ENCODE measurements around the gene SH2B3. TPM values are rescaled to one million over a fixed set of nuclear protein-coding genes. Genes with fewer than 3 reads are reported as not detected.
"Not testable (repeated sequence)": the region's sequence is repeated elsewhere in the genome, so short reads cannot be mapped to it uniquely, and the experiment has no call there.

SH2B3 gene
- total RNA-seq, 2 donors from 2014 or later = 38.7 to 39.3 TPM

- peak within 1 kb of the TSS; percentile 89 for H3K4me3 Mint-ChIP-seq
- peak; percentile 93 for ATAC-seq
Observed at GRCh38 chr12:111368788-111369495, 36.8 kb upstream of the SH2B3 start, which contains the start of gene PHETA1. TSS of gene PHETA1 (minus strand) at chr12:111369095. CDS start at chr12:111363427, 5,668 bp downstream.

GRCh38 chr12:111369496-111370220, 36.1 kb upstream of the SH2B3 start:
- Mint-ChIP-seq H3K4me3 (peak overlapping the region; percentile 89), H3K27ac (no peak overlapping the region), H3K36me3 (ENCODE audit: low read depth) (peaks cover 2% of the 10 kb centered on the region), H3K27me3 (peaks cover 5% of the 10 kb centered on the region), H3K4me1 (peaks cover 19% of the 10 kb centered on the region)
- ATAC-seq (no peak), DNase-seq (no peak)
- no peaks in the 10 kb centered on the region for H3K9me3 ChIP-seq (ENCODE audit: control insufficient read depth, low read length, poor library complexity, severe bottlenecking)

More at GRCh38 chr12:111368788-111369495, 36.8 kb upstream of the SH2B3 start, which contains the start of gene PHETA1:
- H3K4me1 Mint-ChIP-seq = peaks cover 19% of the 10 kb centered on the region
- DNase-seq = peak; percentile 43 to 59 (median 58)
- H3K27me3 Mint-ChIP-seq = peaks cover 5% of the 10 kb centered on the region
- H3K27ac Mint-ChIP-seq = no peak within 1 kb of the TSS
- no peaks in the 10 kb centered on the region for H3K9me3 ChIP-seq (ENCODE audit: control insufficient read depth, low read length, poor library complexity, severe bottlenecking)
- peaks cover 2% of the 10 kb centered on the region for H3K36me3 Mint-ChIP-seq (ENCODE audit: low read depth)

GRCh38 chr12:111373231-111373630, 32.5 kb upstream of the SH2B3 start:
- not testable (repeated sequence) for H3K4me3 Mint-ChIP-seq; ATAC-seq; H3K27ac Mint-ChIP-seq; DNase-seq; H3K9me3 ChIP-seq (ENCODE audit: control insufficient read depth, low read length, poor library complexity, severe bottlenecking); H3K36me3 Mint-ChIP-seq (ENCODE audit: low read depth); H3K4me1 Mint-ChIP-seq; H3K27me3 Mint-ChIP-seq

- Mint-ChIP-seq H3K36me3 (ENCODE audit: low read depth) (peaks cover 4% of the 10 kb centered on the region), H3K27me3 (peaks cover 11% of the 10 kb centered on the region), H3K4me1 (no peaks in the 10 kb centered on the region), H3K4me3 (no peak overlapping the region), H3K27ac (no peak overlapping the region)
- ATAC-seq = no peak
- no peak for DNase-seq
- H3K9me3 ChIP-seq (ENCODE audit: control insufficient read depth, low read length, poor library complexity, severe bottlenecking) = no peaks in the 10 kb centered on the region
Observed at GRCh38 chr12:111377440-111377839, 28.3 kb upstream of the SH2B3 start.

- Mint-ChIP-seq H3K4me1 (peaks cover 5% of the 10 kb centered on the region), H3K27me3 (peaks cover 6% of the 10 kb centered on the region), H3K27ac (no peak overlapping the region), H3K36me3 (ENCODE audit: low read depth) (peaks cover 2% of the 10 kb centered on the region), H3K4me3 (no peak overlapping the region)
- no peak for ATAC-seq
- H3K9me3 ChIP-seq (ENCODE audit: control insufficient read depth, low read length, poor library complexity, severe bottlenecking) = no peaks in the 10 kb centered on the region
- no peak for DNase-seq
Observed at GRCh38 chr12:111379942-111380554, 25.7 kb upstream of the SH2B3 start.

GRCh38 chr12:111384596-111384995, 21.1 kb upstream of the SH2B3 start:
- Mint-ChIP-seq H3K27me3 (no peaks in the 10 kb centered on the region), H3K4me1 (peaks cover 14% of the 10 kb centered on the region), H3K36me3 (ENCODE audit: low read depth) (no peaks in the 10 kb centered on the region), H3K27ac (no peak overlapping the region), H3K4me3 (no peak overlapping the region)
- no peak for ATAC-seq
- DNase-seq = no peak
- H3K9me3 ChIP-seq (ENCODE audit: control insufficient read depth, low read length, poor library complexity, severe bottlenecking) = no peaks in the 10 kb centered on the region

GRCh38 chr12:111386885-111387284, 18.8 kb upstream of the SH2B3 start:
- Mint-ChIP-seq H3K36me3 (ENCODE audit: low read depth) (no peaks in the 10 kb centered on the region), H3K27me3 (no peaks in the 10 kb centered on the region), H3K27ac (no peak overlapping the region), H3K4me1 (peaks cover 14% of the 10 kb centered on the region), H3K4me3 (no peak overlapping the region)
- no peaks in the 10 kb centered on the region for H3K9me3 ChIP-seq (ENCODE audit: control insufficient read depth, low read length, poor library complexity, severe bottlenecking)
- DNase-seq (no peak), ATAC-seq (no peak)

GRCh38 chr12:111387747-111388323, 17.9 kb upstream of the SH2B3 start:
- DNase-seq (no peak), ATAC-seq (no peak)
- H3K27me3 Mint-ChIP-seq = no peaks in the 10 kb centered on the region
- peaks cover 14% of the 10 kb centered on the region for H3K4me1 Mint-ChIP-seq
- H3K4me3 Mint-ChIP-seq = no peak overlapping the region
- H3K27ac Mint-ChIP-seq = no peak overlapping the region
- H3K9me3 ChIP-seq (ENCODE audit: control insufficient read depth, low read length, poor library complexity, severe bottlenecking) = no peaks in the 10 kb centered on the region
- H3K36me3 Mint-ChIP-seq (ENCODE audit: low read depth) = no peaks in the 10 kb centered on the region

GRCh38 chr12:111389635-111390034, 16.1 kb upstream of the SH2B3 start:
- no peak overlapping the region for H3K27ac Mint-ChIP-seq
- ATAC-seq (no peak), DNase-seq (no peak)
- no peaks in the 10 kb centered on the region for H3K27me3 Mint-ChIP-seq
- H3K4me3 Mint-ChIP-seq = no peak overlapping the region
- H3K36me3 Mint-ChIP-seq (ENCODE audit: low read depth) = no peaks in the 10 kb centered on the region
- no peaks in the 10 kb centered on the region for H3K9me3 ChIP-seq (ENCODE audit: control insufficient read depth, low read length, poor library complexity, severe bottlenecking)
- H3K4me1 Mint-ChIP-seq = peaks cover 12% of the 10 kb centered on the region

GRCh38 chr12:111390910-111391309, 14.8 kb upstream of the SH2B3 start:
- no peaks in the 10 kb centered on the region for H3K36me3 Mint-ChIP-seq (ENCODE audit: low read depth)
- no peak for ATAC-seq

GRCh38 chr12:111393700-111394300, 11.9 kb upstream of the SH2B3 start:
- DNase-seq (no peak), ATAC-seq (no peak)
- Mint-ChIP-seq H3K4me1 (peaks cover 6% of the 10 kb centered on the region), H3K27ac (no peak overlapping the region), H3K36me3 (ENCODE audit: low read depth) (no peaks in the 10 kb centered on the region), H3K4me3 (no peak overlapping the region), H3K27me3 (no peaks in the 10 kb centered on the region)
- H3K9me3 ChIP-seq (ENCODE audit: control insufficient read depth, low read length, poor library complexity, severe bottlenecking) = no peaks in the 10 kb centered on the region

More at GRCh38 chr12:111390910-111391309, 14.8 kb upstream of the SH2B3 start:
- DNase-seq = no peak
- H3K9me3 ChIP-seq (ENCODE audit: control insufficient read depth, low read length, poor library complexity, severe bottlenecking) = no peaks in the 10 kb centered on the region
- Mint-ChIP-seq H3K4me1 (peaks cover 6% of the 10 kb centered on the region), H3K27ac (no peak overlapping the region), H3K27me3 (no peaks in the 10 kb centered on the region), H3K4me3 (no peak overlapping the region)

GRCh38 chr12:111394480-111394879, 11.2 kb upstream of the SH2B3 start:
- no peaks in the 10 kb centered on the region for H3K9me3 ChIP-seq (ENCODE audit: control insufficient read depth, low read length, poor library complexity, severe bottlenecking)
- H3K36me3 Mint-ChIP-seq (ENCODE audit: low read depth) = no peaks in the 10 kb centered on the region
- ATAC-seq (no peak), DNase-seq (no peak)
- H3K27me3 Mint-ChIP-seq = no peaks in the 10 kb centered on the region
- no peak overlapping the region for H3K27ac Mint-ChIP-seq
- H3K4me3 Mint-ChIP-seq = no peak overlapping the region
- peaks cover 5% of the 10 kb centered on the region for H3K4me1 Mint-ChIP-seq
